Tibial artery (tissue), 4 donors: Measurements from ENCODE around the gene ESAM.

Experiments used
- DNase-seq, 2 donors: peaks; one replicate each; pipeline ENCODE4 v3.0.0-alpha.2; 2019
- H3K27ac ChIP-seq, 2 donors: fragments of 200-600 bp; sonication (generic) in 1 of 2; 1 replicate in 1 of 2; 2 replicates in 1 of 2; pipeline ENCODE4 v1.5.1; 2018 to 2019; ENCODE audit warnings: mild to moderate bottlenecking in 1 of 2
- H3K27me3 ChIP-seq, 2 donors: fragments of 200-600 bp; sonication (generic) in 1 of 2; one replicate each; pipeline versions ENCODE4 v1.5.1 to v1.6.0; 2016 to 2019
- H3K36me3 ChIP-seq, 3 donors: fragments of 200-600 bp; sonication (generic) in 2 of 3; one replicate each; pipeline ENCODE4 v1.5.1; 2016 to 2019; ENCODE audit warnings: mild to moderate bottlenecking in 2 of 3
- H3K4me1 ChIP-seq, 4 donors: fragments of 200-600 bp; sonication (generic) in 2 of 4; 1 replicate in 3 of 4; 2 replicates in 1 of 4; pipeline ENCODE4 v1.5.1; 2016 to 2019
- H3K4me3 ChIP-seq, 2 donors: fragments of 200-600 bp; sonication (generic) in 1 of 2; 1 replicate in 1 of 2; 2 replicates in 1 of 2; pipeline ENCODE4 v1.5.1; 2018 to 2019; ENCODE audit warnings: mild to moderate bottlenecking in 2 of 2
- H3K9me3 ChIP-seq, 3 donors: fragments of 200-600 bp; sonication (generic) in 1 of 3; one replicate each; pipeline ENCODE4 v1.5.1; 2016 to 2019
- intact Hi-C: fragments of 100-400 bp; cut with DNase I; formaldehyde crosslinking; loops from one replicate; pipeline ENCODE4 v1.15.0; 2023; ENCODE audit warnings: low total_unique reads
- TF ChIP-seq, protein P1 (sequence below), 2 experiments: fragments of 200-600 bp in 1 of 2; fragments of 450-650 bp in 1 of 2; IDR thresholded peaks; one replicate each; pipeline ENCODE4 v1.5.1; 2017 to 2019; ENCODE audit warnings: antibody characterized with exemption in 2 of 2, mild to moderate bottlenecking in 1 of 2, moderate library complexity in 1 of 2

ESAM gene

DNA sequence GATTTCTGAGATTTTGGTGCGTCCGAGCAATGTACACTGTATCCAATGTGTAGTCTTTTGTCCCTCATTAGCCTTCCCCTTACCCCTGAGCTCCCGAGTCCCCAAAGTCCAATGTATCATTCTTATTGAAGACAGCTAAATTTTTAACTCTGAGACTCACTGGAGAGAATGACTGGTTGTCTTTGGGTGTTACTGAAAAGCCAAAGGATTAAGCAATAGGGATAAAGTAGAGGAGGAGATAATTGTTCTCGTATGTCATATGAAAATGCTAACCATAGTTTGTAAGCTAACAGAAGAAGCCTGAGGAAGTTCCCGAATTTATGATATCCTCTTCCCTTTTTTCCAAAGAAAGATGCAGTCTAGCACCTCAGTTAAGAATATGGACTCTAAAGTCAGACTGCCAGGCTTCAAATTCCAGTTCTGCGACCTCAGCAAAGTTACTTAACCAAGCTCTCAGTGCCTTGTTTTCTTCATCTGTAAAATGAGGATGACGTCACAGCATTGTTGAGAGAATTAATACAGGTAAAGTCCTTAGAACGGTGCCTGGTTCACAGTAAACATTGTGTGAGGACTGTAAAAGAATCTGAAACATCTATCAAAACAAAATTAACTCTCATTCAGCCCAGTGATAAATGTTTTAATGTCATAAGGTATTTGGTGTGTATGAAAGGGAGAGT, 39.7 kb upstream of the ESAM start:
- Histone ChIP-seq H3K4me1 (peaks cover 0 to 32% (median 20%) of the 10 kb centered on the region in 4 donors), H3K4me3 (no peak overlapping the region), H3K9me3 (no peaks in the 10 kb centered on the region), H3K36me3 (peaks cover 9 to 16% (median 11%) of the 10 kb centered on the region in 3 donors), H3K27me3 (no peaks in the 10 kb centered on the region), H3K27ac (peak overlapping the region in 1 of 2 donors; percentile 99)
- TF ChIP-seq, protein P1, sequence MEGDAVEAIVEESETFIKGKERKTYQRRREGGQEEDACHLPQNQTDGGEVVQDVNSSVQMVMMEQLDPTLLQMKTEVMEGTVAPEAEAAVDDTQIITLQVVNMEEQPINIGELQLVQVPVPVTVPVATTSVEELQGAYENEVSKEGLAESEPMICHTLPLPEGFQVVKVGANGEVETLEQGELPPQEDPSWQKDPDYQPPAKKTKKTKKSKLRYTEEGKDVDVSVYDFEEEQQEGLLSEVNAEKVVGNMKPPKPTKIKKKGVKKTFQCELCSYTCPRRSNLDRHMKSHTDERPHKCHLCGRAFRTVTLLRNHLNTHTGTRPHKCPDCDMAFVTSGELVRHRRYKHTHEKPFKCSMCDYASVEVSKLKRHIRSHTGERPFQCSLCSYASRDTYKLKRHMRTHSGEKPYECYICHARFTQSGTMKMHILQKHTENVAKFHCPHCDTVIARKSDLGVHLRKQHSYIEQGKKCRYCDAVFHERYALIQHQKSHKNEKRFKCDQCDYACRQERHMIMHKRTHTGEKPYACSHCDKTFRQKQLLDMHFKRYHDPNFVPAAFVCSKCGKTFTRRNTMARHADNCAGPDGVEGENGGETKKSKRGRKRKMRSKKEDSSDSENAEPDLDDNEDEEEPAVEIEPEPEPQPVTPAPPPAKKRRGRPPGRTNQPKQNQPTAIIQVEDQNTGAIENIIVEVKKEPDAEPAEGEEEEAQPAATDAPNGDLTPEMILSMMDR (IDR thresholded peaks at IDR 0.05): no peak
- intact Hi-C loops: loop anchor here (5.0 kb wide), 1 partner anchor 36 kb away; no protein-coding TSS in a partner anchor
- DNase-seq: no peak

DNA sequence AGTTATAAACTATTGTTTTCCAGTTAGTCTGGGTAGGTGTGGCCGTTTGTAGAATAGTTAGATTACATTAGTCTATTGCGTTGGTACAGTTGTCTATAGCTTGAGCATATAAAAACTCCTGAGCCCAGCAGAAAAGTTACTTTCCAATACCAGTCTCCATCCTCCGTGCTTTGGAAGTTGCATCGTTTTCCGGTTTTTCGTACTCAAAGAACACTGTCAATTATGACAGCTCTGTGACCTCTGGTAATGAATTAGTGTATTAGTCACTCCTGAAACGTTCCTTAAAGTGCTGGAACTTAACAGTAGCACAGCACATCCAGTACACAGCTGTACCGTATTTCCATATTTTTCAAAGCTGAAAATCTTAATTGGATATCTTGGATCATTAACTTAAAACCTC, 38.9 kb upstream of the ESAM start:
- no peak for DNase-seq
- intact Hi-C loops: loop anchor here (5.0 kb wide), 1 partner anchor 36 kb away; no protein-coding TSS in a partner anchor
- peak overlapping the region; percentile 99 for H3K27ac ChIP-seq
- no peaks in the 10 kb centered on the region for H3K27me3 ChIP-seq
- H3K4me3 ChIP-seq: peak overlapping the region; percentile 98 to 100
- TF ChIP-seq, protein P1 (IDR thresholded peaks at IDR 0.05): no peak
- H3K9me3 ChIP-seq: no peaks in the 10 kb centered on the region
- H3K36me3 ChIP-seq: peaks cover 8 to 9% (median 8%) of the 10 kb centered on the region in 3 donors
- H3K4me1 ChIP-seq: peaks cover 0 to 37% (median 21%) of the 10 kb centered on the region in 4 donors

DNA sequence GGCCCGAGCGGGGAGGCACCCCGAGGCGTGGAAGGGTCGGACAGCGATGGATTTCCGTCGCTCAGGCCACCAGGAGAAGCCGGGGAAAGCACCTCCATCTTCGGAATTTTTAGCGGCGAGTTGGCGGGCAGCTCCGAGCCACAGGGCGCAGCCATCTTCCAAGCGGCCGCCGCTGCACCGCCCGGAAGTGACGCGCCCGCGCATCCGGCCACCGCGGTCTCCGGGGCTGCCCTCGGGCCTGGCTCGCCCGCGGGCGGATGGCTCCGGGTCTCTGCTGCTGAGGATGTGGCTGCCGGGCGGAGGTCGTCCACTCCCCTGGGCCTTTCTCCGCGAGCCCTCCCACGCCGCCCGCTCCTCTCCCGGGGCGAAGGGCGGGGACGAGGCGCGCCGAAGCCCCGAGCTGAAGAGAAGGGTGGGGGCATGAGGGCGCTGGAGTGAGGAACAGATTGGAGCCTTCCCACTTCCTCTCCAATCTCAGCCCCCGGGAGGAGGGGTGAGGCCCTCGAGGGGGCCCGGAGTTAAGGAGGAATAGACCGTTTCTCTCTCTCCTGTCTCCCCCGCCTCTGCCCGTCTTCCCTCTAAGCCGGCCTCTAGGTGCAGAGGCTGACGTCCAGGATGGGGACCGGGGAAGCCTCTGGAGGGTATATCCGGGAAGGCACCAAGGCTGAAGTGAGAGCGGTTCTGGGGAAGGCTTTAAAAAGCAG, 38.3 kb upstream of the ESAM start, which contains the start of gene MSANTD2:
Gene MSANTD2, minus strand, starts transcription at position 181 of the 704 bp plus-strand sequence. Its CDS starts 26 bp downstream, at position 155.
- DNase-seq: peak; percentile 79 to 88
- TF ChIP-seq, protein P1 (IDR thresholded peaks at IDR 0.05): no peak
- Histone ChIP-seq H3K27ac (peak within 1 kb of the TSS; percentile 99), H3K4me1 (peaks cover 0 to 37% (median 21%) of the 10 kb centered on the region in 4 donors), H3K36me3 (peaks cover 2 to 3% (median 2%) of the 10 kb centered on the region in 3 donors), H3K9me3 (no peaks in the 10 kb centered on the region), H3K27me3 (no peaks in the 10 kb centered on the region), H3K4me3 (peak within 1 kb of the TSS; percentile 98 to 100)
- intact Hi-C loops: loop anchor here (5.0 kb wide), 1 partner anchor 37 kb away; no protein-coding TSS in a partner anchor

DNA sequence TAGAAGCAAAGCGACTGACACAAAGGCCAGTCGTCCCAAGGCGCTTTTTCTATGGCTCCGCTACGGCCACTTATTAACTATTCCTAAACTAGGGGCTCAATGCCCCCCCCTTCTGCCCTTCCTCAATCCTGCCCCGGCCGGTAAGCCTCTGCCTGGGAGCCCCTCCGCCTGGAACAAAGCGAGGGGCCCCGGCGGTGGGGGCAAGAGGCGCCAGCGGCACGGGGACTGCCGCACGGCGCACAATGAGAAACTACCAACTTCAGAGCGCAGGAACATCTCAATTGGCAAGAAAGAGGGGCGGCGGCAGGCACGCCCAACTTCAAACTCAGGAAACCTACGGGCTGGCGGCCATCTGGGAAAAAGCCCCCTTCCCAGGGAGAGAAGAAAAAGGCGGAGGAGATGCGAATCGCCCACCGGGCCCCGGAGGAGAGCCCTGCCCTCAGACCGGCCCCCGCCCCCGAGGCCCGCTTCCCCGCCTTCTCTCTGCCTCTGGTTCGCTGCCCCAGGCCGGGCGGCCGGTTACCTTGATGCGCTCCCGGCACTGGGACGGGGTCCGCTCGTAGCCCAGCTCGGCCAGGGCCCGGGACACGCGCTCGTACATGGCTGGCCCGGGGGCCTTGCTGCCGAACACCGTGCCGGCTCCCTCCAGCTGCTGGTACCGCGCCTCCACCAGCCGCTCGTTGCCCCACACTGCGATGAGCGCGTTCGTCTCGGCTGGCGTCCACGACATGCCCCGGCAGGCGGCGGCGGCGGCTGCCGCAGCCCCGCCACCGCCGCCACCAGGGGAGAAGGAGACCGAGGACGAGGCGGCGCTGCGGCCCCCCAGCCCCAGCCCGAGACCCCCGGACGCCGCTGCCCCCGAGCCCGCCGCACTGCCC, 37.5 kb upstream of the ESAM start:
- Histone ChIP-seq H3K27me3 (no peaks in the 10 kb centered on the region), H3K27ac (peak overlapping the region; percentile 99), H3K36me3 (no peaks in the 10 kb centered on the region), H3K4me1 (peaks cover 0 to 37% (median 21%) of the 10 kb centered on the region in 4 donors), H3K4me3 (peak overlapping the region; percentile 98 to 100), H3K9me3 (no peaks in the 10 kb centered on the region)
- TF ChIP-seq, protein P1 (IDR thresholded peaks at IDR 0.05): no peak
- intact Hi-C loops: loop anchor here (5.0 to 10.0 kb wide), 3 partner anchors 37 to 55 kb away; partner anchors contain the start of gene ESAM
- peak in 1 of 2 donors; percentile 70 for DNase-seq

DNA sequence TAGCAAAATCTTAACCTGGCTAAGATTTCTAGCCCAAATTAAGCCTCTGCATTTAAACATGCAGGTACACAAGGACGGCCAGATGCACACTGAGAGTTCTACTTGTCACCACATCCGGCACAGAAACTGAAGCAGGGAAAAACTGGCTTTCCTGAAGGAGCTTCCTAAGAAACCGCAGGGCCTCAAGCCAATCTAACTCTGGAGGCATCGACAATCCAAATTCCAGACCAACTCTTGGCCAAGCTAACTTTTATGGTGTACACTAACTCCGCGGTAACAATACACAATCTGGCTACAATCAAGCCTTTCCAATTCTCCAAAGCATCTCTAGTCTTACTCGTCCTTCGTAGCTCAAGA, 36.9 kb upstream of the ESAM start:
- TF ChIP-seq, protein P1 (IDR thresholded peaks at IDR 0.05): no peak
- no peak for DNase-seq
- Histone ChIP-seq H3K4me3 (peak overlapping the region; percentile 98 to 100), H3K9me3 (no peaks in the 10 kb centered on the region), H3K27me3 (no peaks in the 10 kb centered on the region), H3K36me3 (no peaks in the 10 kb centered on the region), H3K27ac (peak overlapping the region; percentile 99), H3K4me1 (peaks cover 0 to 37% (median 21%) of the 10 kb centered on the region in 4 donors)
- intact Hi-C loops: loop anchor here (5.0 to 10.0 kb wide), 2 partner anchors 37 to 54 kb away; partner anchors contain the start of gene ESAM
